T follicular helper cell (primary cell): ENCODE measurements around the gene QPCTL.
A peak's percentile ranks its signal among the peaks of the same experiment; 100 is the strongest.
"Not testable (repeated sequence)": the region's sequence is repeated elsewhere in the genome, so short reads cannot be mapped to it uniquely, and the experiment has no call there.

ENCODE experiments used
- DNase-seq: peaks from one replicate; pipeline ENCODE4 v3.0.0-alpha.2; 2020; ENCODE audit warnings: low read depth

Gene QPCTL

DNA sequence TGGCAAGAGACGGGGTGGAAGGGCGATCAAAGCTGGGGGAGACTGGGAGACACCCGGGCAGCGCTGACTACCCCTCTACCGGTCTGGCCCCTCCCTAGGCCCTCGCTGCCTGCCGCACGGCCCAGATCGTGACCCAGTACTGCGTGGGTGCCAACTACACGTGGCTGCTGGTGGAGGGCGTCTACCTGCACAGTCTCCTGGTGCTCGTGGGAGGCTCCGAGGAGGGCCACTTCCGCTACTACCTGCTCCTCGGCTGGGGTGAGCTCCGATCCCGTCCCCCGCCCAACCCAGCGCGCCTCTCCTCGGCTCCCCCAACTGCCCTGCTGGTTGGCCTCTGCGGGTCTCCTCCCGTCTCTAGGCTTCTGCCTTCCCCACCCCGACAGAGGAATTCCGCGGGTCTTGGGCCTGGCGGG lies 15.6 kb upstream of the QPCTL start:
- peak; percentile 30 for DNase-seq

DNA sequence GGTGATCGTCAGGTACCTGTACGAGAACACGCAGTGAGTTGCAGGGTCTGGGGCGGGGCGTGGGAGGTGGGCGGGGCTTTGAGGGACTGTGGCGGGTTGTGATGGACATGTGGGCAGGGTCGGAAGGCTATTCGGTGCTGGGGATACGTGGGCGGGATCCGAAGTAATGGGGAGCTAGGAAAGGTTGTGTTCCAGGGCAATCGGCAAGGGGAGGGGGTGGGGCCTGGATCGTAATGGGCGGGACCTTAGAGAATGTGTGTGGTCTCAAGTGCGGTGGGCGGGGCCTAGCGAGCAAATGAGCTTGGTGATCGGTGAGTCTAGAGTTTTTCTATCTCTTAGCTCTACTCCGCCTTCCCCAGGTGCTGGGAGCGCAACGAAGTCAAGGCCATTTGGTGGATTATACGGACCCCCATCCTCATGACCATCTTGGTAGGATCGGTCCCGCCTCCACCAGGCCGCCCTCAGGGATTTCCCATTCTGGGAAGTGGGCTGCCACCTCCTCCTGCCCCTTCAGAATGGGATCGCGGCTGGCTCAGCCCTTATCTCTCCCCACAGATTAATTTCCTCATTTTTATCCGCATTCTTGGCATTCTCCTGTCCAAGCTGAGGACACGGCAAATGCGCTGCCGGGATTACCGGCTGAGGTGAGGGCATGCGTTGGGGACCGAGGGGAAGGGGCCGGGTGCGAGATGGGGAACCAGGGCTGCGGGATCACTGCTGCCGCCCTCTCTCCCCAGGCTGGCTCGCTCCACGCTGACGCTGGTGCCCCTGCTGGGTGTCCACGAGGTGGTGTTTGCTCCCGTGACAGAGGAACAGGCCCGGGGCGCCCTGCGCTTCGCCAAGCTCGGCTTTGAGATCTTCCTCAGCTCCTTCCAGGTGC lies 14.9 kb upstream of the QPCTL start:
- DNase-seq: peak; percentile 80

DNA sequence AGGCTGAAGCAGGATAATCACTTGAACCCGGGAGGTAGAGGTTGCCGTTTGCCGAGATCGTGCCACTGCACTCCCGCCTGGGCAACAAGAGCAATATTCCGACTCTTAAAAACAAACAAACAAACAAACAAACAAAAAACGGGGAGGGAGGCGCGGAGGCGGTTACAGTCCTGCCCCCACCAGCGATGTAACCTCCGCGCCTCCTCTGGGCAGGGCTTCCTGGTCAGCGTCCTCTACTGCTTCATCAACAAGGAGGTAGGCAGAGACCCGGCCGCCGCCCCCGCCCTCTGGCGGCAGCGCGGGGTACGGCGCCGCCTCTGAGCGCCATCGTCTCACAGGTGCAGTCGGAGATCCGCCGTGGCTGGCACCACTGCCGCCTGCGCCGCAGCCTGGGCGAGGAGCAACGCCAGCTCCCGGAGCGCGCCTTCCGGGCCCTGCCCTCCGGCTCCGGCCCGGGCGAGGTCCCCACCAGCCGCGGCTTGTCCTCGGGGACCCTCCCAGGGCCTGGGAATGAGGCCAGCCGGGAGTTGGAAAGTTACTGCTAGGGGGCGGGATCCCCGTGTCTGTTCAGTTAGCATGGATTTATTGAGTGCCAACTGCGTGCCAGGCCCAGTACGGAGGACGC lies 11.0 kb upstream of the QPCTL start:
- peak; percentile 75 for DNase-seq

DNA sequence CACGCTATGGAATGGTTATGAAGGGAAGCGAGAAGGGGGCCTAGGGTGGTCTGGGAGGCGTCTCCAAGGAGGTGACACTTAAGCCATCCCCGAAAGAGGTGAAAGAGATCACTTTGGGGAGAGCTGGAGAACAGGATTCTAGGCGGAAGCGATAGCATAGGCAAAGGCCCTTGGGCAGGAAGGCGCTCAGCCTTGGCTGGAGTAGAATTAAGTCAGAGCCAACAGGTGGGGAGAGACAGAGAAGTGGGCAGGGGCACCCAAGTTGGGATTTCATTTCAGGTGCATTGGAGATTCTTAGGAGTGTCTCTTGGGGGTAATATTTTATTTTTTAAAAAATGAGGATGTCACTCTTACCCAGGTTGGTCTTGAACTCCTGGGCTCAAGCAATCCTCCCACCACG lies 10.3 kb upstream of the QPCTL start:
- no peak for DNase-seq

DNA sequence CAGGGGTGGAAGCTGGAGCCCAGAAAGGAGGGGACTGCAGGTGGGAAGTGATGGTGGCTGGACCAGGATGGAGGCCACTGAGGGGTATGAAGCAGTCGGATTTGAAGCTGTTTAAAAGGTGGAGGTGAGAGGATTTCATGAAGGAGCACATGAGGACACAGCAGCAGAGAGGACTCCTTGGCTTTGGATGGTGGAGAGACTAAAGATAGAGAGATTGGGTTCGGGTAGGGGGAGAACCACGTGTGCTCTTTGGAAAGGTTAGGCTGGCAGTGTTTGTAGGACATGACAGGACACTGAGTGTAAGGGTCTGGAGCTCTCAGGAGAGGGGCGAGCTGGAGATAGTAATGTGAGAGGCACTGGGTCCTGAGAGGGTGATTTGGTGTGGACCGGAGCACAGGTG lies 9.6 kb upstream of the QPCTL start:
- DNase-seq: no peak

DNA sequence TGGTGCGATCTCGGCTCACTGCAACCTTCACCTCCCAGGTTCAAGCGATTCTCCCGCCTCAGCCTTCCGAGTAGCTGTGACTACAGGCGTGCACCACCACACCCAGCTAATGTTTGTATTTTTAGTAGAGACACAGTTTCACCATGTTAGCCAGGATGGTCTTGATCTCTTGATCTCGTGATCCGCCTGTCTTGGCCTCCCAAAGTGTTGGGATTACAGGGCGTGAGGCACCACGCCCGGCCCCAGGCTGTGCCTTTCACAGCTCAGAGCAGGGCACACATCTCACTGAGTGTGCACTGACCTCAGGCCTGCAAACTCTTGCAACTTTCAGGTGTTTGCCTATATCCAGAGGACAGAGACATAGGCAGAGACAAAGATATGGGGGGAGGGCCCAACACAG lies 7.4 kb upstream of the QPCTL start:
- DNase-seq: not testable (repeated sequence)

DNA sequence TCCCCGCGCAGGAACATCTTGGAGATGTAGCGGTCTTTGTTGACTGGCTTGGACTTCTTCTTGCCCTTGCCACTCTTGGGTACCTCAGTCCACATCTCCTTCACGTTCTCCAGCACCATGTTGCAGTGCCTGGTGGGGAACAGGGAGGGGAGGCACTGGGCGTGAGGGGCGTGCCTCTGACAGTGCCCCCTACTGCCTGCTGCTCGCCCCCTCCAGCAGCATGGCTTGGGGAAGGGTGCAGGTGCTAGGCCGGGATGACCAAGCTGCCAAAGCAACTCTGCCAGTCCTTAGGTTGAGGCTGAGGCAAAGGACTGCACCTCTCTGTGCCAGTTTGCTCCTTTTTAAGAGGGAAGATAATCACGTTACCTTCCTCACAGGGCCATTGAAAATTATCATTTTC lies 4.9 kb upstream of the QPCTL start:
- no peak for DNase-seq

DNA sequence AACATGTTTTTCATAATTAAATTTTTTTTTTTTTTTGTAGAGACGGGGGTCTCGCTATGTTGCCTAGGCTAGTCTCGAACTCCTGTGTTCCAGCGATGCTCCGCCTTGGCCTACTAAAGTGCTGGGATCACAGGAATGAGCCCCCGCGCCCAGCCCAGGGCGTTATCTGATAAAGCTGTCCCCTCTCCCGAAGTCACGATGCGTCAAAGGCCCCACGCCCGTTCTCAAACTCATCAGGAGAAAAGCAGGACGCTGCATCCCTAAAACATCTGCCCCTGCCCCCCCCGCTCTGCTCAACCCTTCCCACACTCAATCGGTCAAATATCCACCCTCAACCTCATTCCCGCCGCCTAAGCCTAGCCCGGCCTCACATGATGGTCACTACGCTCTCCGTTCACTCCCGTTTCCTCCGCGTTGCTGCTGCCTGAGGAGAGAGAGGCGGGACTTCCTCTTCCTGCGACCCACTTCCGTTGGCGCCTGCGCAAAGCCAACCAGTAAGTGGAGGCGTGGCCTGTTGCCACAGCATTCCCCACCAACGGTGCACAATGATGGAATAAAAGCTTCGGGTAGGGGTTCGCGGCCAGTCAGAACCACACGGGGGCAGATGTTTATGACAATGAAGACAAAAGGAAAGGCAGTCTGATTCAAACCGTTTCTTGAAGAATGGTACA lies 815 bp upstream of the QPCTL start, which contains the start of gene SNRPD2:
Gene SNRPD2, minus strand, starts transcription at position 438 of the 671 bp plus-strand sequence. Its CDS starts 65 bp downstream, at position 373.
- DNase-seq: peak; percentile 87

DNA sequence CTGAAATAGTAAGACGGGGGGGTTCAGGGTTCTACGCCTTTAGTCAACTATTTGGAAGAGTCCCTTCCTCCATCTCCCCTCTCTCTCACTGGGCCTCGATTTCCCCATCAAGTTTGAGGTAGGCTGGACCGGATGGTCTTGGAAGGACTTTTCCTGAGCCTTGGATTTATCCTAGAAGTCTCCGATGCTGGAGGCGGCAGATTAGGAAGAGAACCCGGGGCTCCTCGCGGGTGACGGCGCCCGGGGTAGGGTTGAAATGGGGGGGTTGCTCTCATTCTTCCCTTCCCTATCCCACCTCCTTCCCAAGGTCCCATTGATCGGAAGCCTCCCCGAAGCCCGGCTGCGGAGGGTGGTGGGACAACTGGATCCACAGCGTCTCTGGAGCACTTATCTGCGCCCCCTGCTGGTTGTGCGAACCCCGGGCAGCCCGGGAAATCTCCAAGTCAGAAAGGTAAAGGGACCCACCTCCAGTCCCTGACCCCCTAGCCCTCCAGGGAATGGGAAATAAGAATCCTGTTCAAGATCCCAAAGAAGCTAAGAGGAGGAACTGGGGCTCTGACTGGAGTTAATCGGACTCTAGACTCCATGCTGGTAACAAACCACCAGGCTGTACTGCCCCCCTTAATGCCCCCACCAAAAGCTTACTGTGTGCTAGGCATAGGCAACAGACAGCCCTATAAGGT lies 781 bp downstream of the QPCTL start:
- peak; percentile 60 for DNase-seq

DNA sequence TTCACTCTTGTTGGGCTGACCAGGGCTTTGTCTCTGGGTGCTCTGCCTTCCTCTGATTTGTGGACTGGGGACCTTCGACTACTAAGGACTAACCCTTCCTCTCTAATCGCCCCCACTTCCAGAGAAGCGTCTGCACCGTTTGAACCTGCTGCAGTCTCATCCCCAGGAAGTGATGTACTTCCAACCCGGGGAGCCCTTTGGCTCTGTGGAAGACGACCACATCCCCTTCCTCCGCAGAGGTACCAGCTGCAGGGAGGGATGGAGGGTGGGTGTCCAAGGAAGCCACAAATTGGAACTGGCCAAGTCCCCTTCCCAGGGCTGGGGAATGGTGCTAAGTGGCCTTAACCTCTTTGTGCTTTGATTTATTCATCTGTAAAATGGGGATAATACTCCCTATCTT lies 9.2 kb downstream of the QPCTL start:
- DNase-seq: no peak

DNA sequence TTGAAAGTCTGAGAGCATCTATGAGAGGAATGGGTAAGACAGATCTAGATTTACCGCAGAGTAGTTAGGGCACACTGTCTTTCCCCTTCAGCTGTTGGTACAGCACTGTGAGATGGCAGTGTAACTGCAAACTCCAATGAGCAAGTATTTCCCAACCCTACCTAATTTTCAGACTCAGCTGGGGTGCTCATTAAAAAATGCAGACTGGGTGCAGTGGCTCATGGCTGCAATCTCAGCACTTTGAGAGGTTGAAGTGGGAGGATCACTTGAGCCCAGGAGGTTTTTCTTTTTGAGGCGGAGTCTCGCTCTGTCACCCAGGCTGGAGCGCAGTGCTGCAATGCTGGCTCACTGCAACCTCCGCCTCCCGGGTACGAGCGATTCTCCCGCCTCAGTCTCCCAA lies 12.6 kb downstream of the QPCTL start:
- DNase-seq: no peak

DNA sequence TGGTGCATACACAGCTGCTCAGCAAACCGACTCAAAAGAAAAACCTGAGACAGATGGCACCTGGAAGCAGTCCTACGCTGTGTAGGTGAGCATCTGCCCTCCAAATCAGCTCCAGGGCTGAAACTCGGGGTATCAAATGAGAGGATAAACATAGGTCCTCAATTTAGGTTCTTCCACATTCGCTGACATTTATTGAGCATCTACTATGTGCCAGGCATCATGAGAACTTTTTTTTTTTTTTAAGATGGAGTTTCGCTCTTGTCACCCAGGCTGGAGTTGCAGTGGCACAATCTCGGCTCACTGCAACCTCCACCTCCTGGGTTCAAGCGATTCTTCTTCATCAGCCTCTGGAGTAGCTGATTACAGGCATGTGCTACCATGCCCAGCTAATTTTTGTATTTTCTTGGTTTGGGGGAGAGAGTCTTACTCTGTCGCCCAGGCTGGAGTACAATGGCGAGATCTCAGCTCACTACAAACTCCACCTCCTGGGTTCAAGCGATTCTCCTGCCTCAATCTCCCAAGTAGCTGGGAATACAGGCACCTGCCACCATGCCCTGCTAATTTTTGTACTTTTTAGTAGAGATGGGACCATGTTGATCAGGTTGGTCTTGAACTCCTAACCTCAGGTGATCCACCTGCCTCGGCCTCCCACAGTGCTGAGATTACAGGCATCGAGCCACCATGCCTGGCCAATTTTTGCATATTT lies 13.4 kb downstream of the QPCTL start:
- no peak for DNase-seq

DNA sequence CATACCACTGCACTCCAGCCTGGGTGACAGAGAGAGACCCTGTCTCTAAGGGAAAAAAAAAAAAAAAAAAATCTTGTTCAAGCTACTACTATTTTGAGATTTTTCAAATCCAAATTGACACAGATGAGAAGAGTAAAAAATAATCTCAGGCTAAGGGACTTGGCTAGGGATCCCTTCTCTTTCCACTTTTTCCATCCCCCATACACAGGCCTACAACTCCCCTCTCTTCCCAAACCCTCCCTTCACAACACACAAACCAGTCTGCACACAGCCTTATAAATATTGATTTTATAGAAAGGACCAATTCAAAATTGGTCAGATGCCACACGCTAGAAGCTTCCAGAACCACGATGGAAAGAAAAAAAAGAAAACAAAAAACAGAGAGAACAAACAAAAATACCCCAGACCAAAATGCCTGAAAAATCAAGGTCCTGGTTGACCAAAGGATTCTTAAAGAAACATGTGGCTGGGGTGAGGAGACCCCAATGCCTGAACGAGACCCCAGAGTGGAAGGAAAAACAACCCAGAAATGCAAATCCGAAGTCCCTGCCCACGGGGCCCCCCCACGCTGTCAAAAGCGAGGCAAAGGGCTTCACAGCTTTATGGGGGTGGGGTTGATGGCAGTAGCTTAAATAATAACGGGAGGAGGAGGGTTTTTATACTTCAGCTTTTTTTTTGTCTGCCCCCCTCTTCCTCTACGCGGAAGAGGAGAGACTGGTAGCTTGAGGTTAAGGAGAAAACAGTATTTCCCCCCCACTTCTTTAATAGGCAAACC lies 18.1 kb downstream of the QPCTL start:
- DNase-seq: no peak

DNA sequence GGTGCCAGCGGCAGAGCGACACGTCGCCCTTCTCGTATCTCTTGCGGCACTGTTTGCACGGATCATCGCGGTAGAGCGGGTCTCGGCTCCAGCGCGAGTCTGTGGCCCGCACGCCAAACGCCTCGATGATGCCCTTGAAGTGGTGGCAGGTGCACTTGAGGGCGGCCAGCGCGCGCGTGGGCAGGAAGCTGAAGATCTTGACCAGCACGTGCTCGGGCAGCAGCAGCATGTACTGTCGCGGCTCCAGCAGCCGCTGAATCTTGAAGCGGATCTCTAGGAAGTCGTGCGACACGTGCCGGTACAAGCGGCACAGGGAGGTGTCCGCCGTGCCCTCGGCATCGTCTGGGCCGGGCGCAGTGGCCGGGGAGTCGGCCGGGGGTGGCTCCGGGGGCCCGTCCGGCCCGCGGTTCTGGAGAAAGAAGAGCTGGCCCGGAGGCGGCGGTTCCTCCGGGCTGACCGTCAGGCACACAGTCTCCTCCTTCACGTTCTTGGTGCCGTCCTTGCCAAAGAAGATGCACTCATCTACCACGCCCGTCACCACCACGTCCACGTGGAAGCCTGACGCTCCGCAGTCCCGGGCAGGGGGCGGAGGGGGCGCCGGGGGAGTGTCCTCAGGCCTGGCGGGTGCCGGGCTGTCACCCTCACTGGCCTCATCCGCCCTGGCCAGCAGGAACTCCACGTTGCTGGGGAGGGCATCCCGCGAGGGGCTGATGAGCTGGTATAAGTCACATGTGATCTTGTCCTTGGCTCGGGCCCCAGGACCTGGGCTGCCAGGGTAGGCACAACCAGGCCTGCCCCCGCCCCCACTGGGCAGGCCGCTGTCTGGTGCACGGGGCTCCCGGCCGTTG lies 19.6 kb downstream of the QPCTL start:
- DNase-seq: no peak

DNA sequence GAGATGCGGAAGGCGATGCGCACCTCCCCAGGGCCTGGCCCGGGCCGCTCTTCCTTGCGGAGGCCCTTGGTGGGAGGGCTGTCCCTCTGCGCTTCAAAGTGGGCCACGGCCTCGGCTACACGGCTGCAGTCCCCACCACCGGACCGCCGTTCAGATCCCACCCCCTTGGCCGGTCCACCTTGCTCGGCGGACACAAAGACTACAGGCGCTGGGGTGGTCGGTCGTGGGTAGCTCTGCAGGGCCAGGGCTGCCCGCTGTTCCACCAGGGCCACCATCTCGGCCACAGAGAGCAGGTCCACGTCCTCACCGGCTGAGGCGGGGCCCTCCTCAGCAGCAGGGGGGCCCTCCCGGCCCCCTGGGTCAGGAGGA lies 20.2 kb downstream of the QPCTL start:
- DNase-seq: no peak

DNA sequence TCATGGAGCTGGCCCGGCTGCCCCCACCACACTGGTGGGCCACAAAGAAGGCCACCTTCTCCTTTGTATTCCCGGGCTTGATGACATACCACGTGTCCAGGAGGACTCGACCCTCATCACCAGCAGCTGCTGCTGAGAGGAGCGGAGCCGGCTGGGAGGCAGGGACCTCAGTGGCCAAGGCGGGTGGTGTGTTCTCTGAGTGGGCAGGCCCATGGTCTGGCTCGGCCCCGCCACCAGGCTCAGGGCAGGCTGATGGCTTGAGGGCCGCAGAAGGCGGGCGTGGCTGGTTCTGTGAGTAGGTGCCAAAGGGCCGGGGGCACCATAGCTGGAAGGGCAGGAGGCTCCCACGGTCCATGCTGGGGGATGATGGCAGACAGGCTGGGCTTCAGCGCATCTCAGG lies 20.7 kb downstream of the QPCTL start:
- DNase-seq: no peak

DNA sequence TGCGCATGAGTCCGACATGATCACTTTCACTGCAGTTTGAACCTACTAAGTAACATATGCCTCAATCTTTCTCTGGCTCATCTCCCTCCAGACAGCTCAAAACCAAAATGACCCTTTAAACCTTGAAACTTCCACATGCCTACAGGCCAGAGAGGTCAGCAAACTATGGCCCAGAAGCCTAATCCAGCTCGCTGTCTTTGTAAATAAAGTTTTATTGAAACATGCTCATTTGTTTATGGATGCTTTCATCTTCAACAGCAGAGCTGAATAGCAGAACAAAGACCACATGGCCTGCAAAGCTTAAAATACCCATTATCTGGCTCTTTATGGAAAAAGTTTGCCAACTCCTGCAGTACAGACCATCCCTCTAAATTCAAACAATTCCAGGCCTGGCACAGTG lies 22.7 kb downstream of the QPCTL start:
- no peak for DNase-seq

DNA sequence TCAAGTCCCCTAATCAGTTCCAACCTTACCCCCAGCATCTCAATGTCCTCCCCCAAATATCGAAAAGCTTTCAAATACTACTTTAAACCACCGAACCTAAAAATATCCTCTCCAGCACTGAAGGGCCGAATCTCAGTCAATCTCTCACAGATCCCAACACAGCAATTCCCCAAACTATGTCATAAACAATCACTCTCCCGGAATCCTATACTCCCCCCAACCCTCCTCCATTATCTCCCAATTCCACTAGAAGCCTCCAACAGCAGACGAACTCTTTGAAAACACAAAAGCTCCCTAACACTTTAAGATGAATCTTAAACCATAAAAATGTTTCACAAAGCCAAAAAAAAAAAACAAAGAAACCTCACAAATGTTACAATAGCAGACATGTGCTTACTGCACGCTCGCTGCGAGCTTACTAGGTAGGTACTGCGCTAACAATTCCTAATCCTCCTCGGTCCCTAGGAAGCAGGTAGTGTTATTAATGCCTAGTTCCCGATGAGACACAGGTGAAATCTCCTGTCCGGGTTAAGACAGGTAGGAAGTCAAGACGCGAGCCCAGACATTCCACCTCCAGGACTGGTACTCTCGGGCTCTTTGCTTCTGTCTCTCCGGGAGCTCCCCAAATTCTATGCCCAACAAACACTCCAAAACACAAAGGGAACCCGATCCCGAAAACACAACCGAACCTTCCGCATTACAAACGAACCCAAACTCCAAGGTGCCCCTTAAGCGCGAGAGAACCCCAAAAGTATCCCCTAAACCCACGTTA lies 24.1 kb downstream of the QPCTL start:
- DNase-seq: no peak
